Activated T-helper 2 cell treated with anti-CD3 and anti-CD28 coated beads, Interferon-gamma antibody, Interleukin-2, Interleukin-4, amounts not matched to agents 10 μg/mL and 5 μg/mL and 100 μg/mL, durations not matched to agents 14 hours and 24 hours and 36 hours (primary cell): ENCODE measurements around the gene SOX5. TPM values are rescaled to one million over a fixed set of nuclear protein-coding genes. Genes with fewer than 3 reads are reported as not detected.
"Not testable (repeated sequence)": the region's sequence is repeated elsewhere in the genome, so short reads cannot be mapped to it uniquely, and the experiment has no call there.

Experiments
- DNase-seq: peaks from one replicate; pipeline ENCODE4 v3.0.0; 2021; ENCODE audit warnings: low spot score
- H3K27ac Mint-ChIP-seq: one replicate; pipeline ENCODE4 v1.8.0; 2021; ENCODE audit warnings: mixed read lengths
- H3K27me3 Mint-ChIP-seq: one replicate; pipeline ENCODE4 v1.8.0; 2021; ENCODE audit warnings: low read depth, mixed read lengths
- H3K36me3 Mint-ChIP-seq: one replicate; pipeline ENCODE4 v1.8.0; 2021; ENCODE audit warnings: low read depth, mixed read lengths
- H3K4me1 Mint-ChIP-seq: one replicate; pipeline ENCODE4 v1.8.0; 2021; ENCODE audit warnings: low read depth, mixed read lengths
- H3K4me3 Mint-ChIP-seq: one replicate; pipeline ENCODE4 v1.8.0; 2021; ENCODE audit warnings: low read depth, mild to moderate bottlenecking, moderate library complexity, mixed read lengths
- H3K9me3 Mint-ChIP-seq: one replicate; pipeline ENCODE4 v1.8.0; 2021; ENCODE audit warnings: mixed read lengths
- intact Hi-C: fragments of 100-400 bp; cut with micrococcal nuclease; formaldehyde crosslinking; loops from one replicate; pipeline ENCODE4 v1.15.1; 2023
- total RNA-seq: library from RNA; stranded (reverse); gene quantifications from 2 replicates; pipeline ENCODE4 v1.2.3, GENCODE V29; 2022

The SOX5 gene
- total RNA-seq, 1 donor from 2014 or later = 0.34 TPM

GRCh38 chr12:23893611-23894010 lies 55.9 kb downstream of the SOX5 start:
- no peak overlapping the region for H3K27ac Mint-ChIP-seq
- intact Hi-C loops = no loop called here
- no peaks in the 10 kb centered on the region for H3K36me3 Mint-ChIP-seq
- no peaks in the 10 kb centered on the region for H3K27me3 Mint-ChIP-seq
- no peaks in the 10 kb centered on the region for H3K9me3 Mint-ChIP-seq
- H3K4me1 Mint-ChIP-seq = no peaks in the 10 kb centered on the region
- no peak overlapping the region for H3K4me3 Mint-ChIP-seq
- no peak for DNase-seq

GRCh38 chr12:23891115-23891514 lies 58.4 kb downstream of the SOX5 start:
- H3K9me3 Mint-ChIP-seq = no peaks in the 10 kb centered on the region
- H3K36me3 Mint-ChIP-seq = no peaks in the 10 kb centered on the region
- intact Hi-C loops = no loop called here
- H3K27ac Mint-ChIP-seq = no peak overlapping the region
- no peaks in the 10 kb centered on the region for H3K27me3 Mint-ChIP-seq
- H3K4me3 Mint-ChIP-seq = no peak overlapping the region
- no peaks in the 10 kb centered on the region for H3K4me1 Mint-ChIP-seq
- no peak for DNase-seq

GRCh38 chr12:23889069-23889440 lies 60.4 kb downstream of the SOX5 start:
- no peak overlapping the region for H3K4me3 Mint-ChIP-seq
- intact Hi-C loops = no loop called here

GRCh38 chr12:23888396-23889068 lies 60.9 kb downstream of the SOX5 start:
- Mint-ChIP-seq H3K27me3 (no peaks in the 10 kb centered on the region), H3K4me3 (no peak overlapping the region), H3K27ac (no peak overlapping the region), H3K9me3 (no peaks in the 10 kb centered on the region), H3K4me1 (no peaks in the 10 kb centered on the region), H3K36me3 (no peaks in the 10 kb centered on the region)
- DNase-seq = no peak
- intact Hi-C loops = no loop called here

More at GRCh38 chr12:23889069-23889440, 60.4 kb downstream of the SOX5 start:
- no peak overlapping the region for H3K27ac Mint-ChIP-seq
- no peaks in the 10 kb centered on the region for H3K9me3 Mint-ChIP-seq
- H3K36me3 Mint-ChIP-seq = no peaks in the 10 kb centered on the region
- no peaks in the 10 kb centered on the region for H3K4me1 Mint-ChIP-seq
- DNase-seq = no peak
- no peaks in the 10 kb centered on the region for H3K27me3 Mint-ChIP-seq

- H3K27me3 Mint-ChIP-seq = no peaks in the 10 kb centered on the region
- H3K9me3 Mint-ChIP-seq = no peaks in the 10 kb centered on the region
- no peak overlapping the region for H3K4me3 Mint-ChIP-seq
- intact Hi-C loops = no loop called here
- no peak for DNase-seq
- H3K36me3 Mint-ChIP-seq = no peaks in the 10 kb centered on the region
- H3K4me1 Mint-ChIP-seq = no peaks in the 10 kb centered on the region
- no peak overlapping the region for H3K27ac Mint-ChIP-seq
Measured at GRCh38 chr12:23887055-23887835, 62.2 kb downstream of the SOX5 start.

GRCh38 chr12:23885394-23885793 lies 64.1 kb downstream of the SOX5 start:
- H3K36me3 Mint-ChIP-seq = no peaks in the 10 kb centered on the region
- H3K27ac Mint-ChIP-seq = no peak overlapping the region
- no peaks in the 10 kb centered on the region for H3K4me1 Mint-ChIP-seq
- H3K4me3 Mint-ChIP-seq = no peak overlapping the region
- intact Hi-C loops = no loop called here
- no peaks in the 10 kb centered on the region for H3K27me3 Mint-ChIP-seq
- H3K9me3 Mint-ChIP-seq = no peaks in the 10 kb centered on the region
- DNase-seq = no peak

GRCh38 chr12:23884909-23885308 lies 64.6 kb downstream of the SOX5 start:
- Mint-ChIP-seq H3K4me3 (no peak overlapping the region), H3K4me1 (no peaks in the 10 kb centered on the region), H3K36me3 (no peaks in the 10 kb centered on the region), H3K9me3 (no peaks in the 10 kb centered on the region), H3K27me3 (no peaks in the 10 kb centered on the region), H3K27ac (no peak overlapping the region)
- no peak for DNase-seq
- intact Hi-C loops = no loop called here

- intact Hi-C loops = no loop called here
- no peaks in the 10 kb centered on the region for H3K9me3 Mint-ChIP-seq
- DNase-seq = no peak
- H3K4me1 Mint-ChIP-seq = no peaks in the 10 kb centered on the region
- no peak overlapping the region for H3K27ac Mint-ChIP-seq
- no peak overlapping the region for H3K4me3 Mint-ChIP-seq
- no peaks in the 10 kb centered on the region for H3K36me3 Mint-ChIP-seq
- no peaks in the 10 kb centered on the region for H3K27me3 Mint-ChIP-seq
Measured at GRCh38 chr12:23880988-23881387, 68.5 kb downstream of the SOX5 start.

- H3K4me3 Mint-ChIP-seq, DNase-seq, intact Hi-C loops, H3K36me3 Mint-ChIP-seq, H3K9me3 Mint-ChIP-seq, H3K27me3 Mint-ChIP-seq, H3K4me1 Mint-ChIP-seq, H3K27ac Mint-ChIP-seq: not testable (repeated sequence)
Measured at GRCh38 chr12:23876618-23877017, 72.9 kb downstream of the SOX5 start.

- intact Hi-C loops = no loop called here
- no peak for DNase-seq
- Mint-ChIP-seq H3K4me1 (no peaks in the 10 kb centered on the region), H3K27me3 (no peaks in the 10 kb centered on the region), H3K4me3 (no peak overlapping the region), H3K36me3 (no peaks in the 10 kb centered on the region), H3K27ac (no peak overlapping the region), H3K9me3 (peaks cover 24% of the 10 kb centered on the region)
Measured at GRCh38 chr12:23867794-23868193, 81.7 kb downstream of the SOX5 start.

- Mint-ChIP-seq H3K27me3 (no peaks in the 10 kb centered on the region), H3K27ac (no peak overlapping the region), H3K4me1 (no peaks in the 10 kb centered on the region), H3K4me3 (no peak overlapping the region), H3K36me3 (no peaks in the 10 kb centered on the region), H3K9me3 (peaks cover 29% of the 10 kb centered on the region)
- no peak for DNase-seq
- intact Hi-C loops = no loop called here
Measured at GRCh38 chr12:23862701-23863100, 86.8 kb downstream of the SOX5 start.

GRCh38 chr12:23860019-23860418 lies 89.5 kb downstream of the SOX5 start:
- Mint-ChIP-seq H3K27me3 (no peaks in the 10 kb centered on the region), H3K27ac (no peak overlapping the region), H3K4me1 (no peaks in the 10 kb centered on the region), H3K36me3 (no peaks in the 10 kb centered on the region), H3K9me3 (peaks cover 24% of the 10 kb centered on the region), H3K4me3 (no peak overlapping the region)
- DNase-seq = no peak
- intact Hi-C loops = no loop called here

- peaks cover 12% of the 10 kb centered on the region for H3K9me3 Mint-ChIP-seq
- DNase-seq = no peak
- intact Hi-C loops = no loop called here
- no peaks in the 10 kb centered on the region for H3K4me1 Mint-ChIP-seq
- no peaks in the 10 kb centered on the region for H3K36me3 Mint-ChIP-seq
- no peaks in the 10 kb centered on the region for H3K27me3 Mint-ChIP-seq
- no peak overlapping the region for H3K27ac Mint-ChIP-seq
- H3K4me3 Mint-ChIP-seq = no peak overlapping the region
Measured at GRCh38 chr12:23857178-23857577, 92.3 kb downstream of the SOX5 start.
